A549 (cell line): ENCODE measurements around the gene TM6SF1. TPM values are rescaled to one million over a fixed set of nuclear protein-coding genes. Genes with fewer than 3 reads are reported as not detected.

ENCODE experiments used
- ATAC-seq, 2 experiments: fragments of 200-7000 bp in 1 of 2; fragments of >200 bp in 1 of 2; cut with Nextera tagmentation in 1 of 2; cut with Tn5 transposase in 1 of 2; 3 replicates each; pipeline versions ENCODE4 v1.8.0 to v1.9.1; 2018 to 2020; ENCODE audit warnings: mild to moderate bottlenecking in 1 of 2, moderate library complexity in 1 of 2
- CTCF ChIA-PET: fragments of 300-600 bp; sonication (Branson Sonifier 250); formaldehyde crosslinking; extraction: SDS; loops from one replicate; lab custom pipeline; 2021; ENCODE audit warnings: antibody characterized with exemption, inconsistent platforms; lab: Yijun Ruan, JAX
- POLR2A ChIA-PET: fragments of 350-600 bp; formaldehyde crosslinking; extraction: SDS; loops from one replicate; lab custom pipeline; 2021; ENCODE audit warnings: antibody characterized with exemption, inconsistent platforms; lab: Yijun Ruan, JAX
- DNase-seq, 2 experiments: peaks; one replicate each; pipeline versions ENCODE4 v3.0.0 to v3.0.0-alpha.2; 2011 to 2016; ENCODE audit warnings: low read depth in 1 of 2, low spot score in 1 of 2
- FAIRE-seq: peaks from 2 replicates; lab custom pipeline; 2011; peaks lifted over from hg19 to GRCh38; lab: Jason Lieb, UNC
- H3K27ac ChIP-seq, 2 experiments: fragments of >200 bp; sonication (Bioruptor Twin); formaldehyde crosslinking; 3 replicates each; pipeline ENCODE4 v1.5.1; 2016 to 2017
- H3K4me1 ChIP-seq: fragments of >200 bp; sonication (Bioruptor Twin); formaldehyde crosslinking; 3 replicates; pipeline ENCODE4 v1.6.1; 2016
- H3K4me2 ChIP-seq: fragments of >200 bp; sonication (Bioruptor Twin); formaldehyde crosslinking; 3 replicates; pipeline ENCODE4 v1.6.1; 2016
- H3K4me3 ChIP-seq: fragments of >200 bp; sonication (Bioruptor Twin); formaldehyde crosslinking; 3 replicates; pipeline ENCODE4 v1.5.1; 2016
- H3K9me3 ChIP-seq: fragments of >200 bp; sonication (Bioruptor Twin); formaldehyde crosslinking; 3 replicates; pipeline ENCODE4 v1.6.1; 2016
- BCL3 ChIP-seq: fragments of >200 bp; sonication (Bioruptor Twin); formaldehyde crosslinking; IDR thresholded peaks from 3 replicates; pipeline ENCODE4 v1.6.1; 2016
- CEBPB ChIP-seq, 2 experiments: fragments of >200 bp in 1 of 2; sonication (Bioruptor Twin) in 1 of 2; formaldehyde crosslinking in 1 of 2; IDR thresholded peaks; 2 replicates each; pipeline ENCODE4 v1.6.1; 2012 to 2016
- CTCF ChIP-seq: fragments of >200 bp; sonication (Bioruptor Twin); formaldehyde crosslinking; IDR thresholded peaks from 3 replicates; pipeline ENCODE4 v1.5.1; 2016
- E2F6 ChIP-seq: IDR thresholded peaks from 2 replicates; pipeline ENCODE4 v1.6.1; 2012; ENCODE audit warnings: low read depth, borderline replicate concordance
- HDAC2 ChIP-seq: fragments of 200-600 bp; sonication (generic); IDR thresholded peaks from 2 replicates; pipeline ENCODE4 v1.6.1; 2016
- HMGXB4 ChIP-seq: fragments of 250-450 bp; sonication (Bioruptor Pico); IDR thresholded peaks from 2 replicates; pipeline ENCODE4 v1.5.0; 2021; ENCODE audit warnings: mild to moderate bottlenecking, moderate library complexity, borderline replicate concordance
- HOXA7 ChIP-seq: fragments of 250-450 bp; sonication (Bioruptor Pico); IDR thresholded peaks from 2 replicates; pipeline ENCODE4 v1.5.0; 2020; ENCODE audit warnings: mild to moderate bottlenecking, moderate library complexity
- KDM1A ChIP-seq: fragments of 200-600 bp; sonication (generic); IDR thresholded peaks from 2 replicates; pipeline ENCODE4 v1.6.1; 2016; ENCODE audit warnings: low read depth, mild to moderate bottlenecking
- KDM5A ChIP-seq: fragments of 200-600 bp; sonication (generic); IDR thresholded peaks from 2 replicates; pipeline ENCODE4 v1.6.1; 2016; ENCODE audit warnings: antibody characterized with exemption, mild to moderate bottlenecking
- NFE2L2 ChIP-seq: fragments of 150-350 bp; conservative IDR thresholded peaks from 2 replicates; pipeline ENCODE4 v1.6.1; 2014; ENCODE audit warnings: low read length
- RFX5 ChIP-seq: fragments of 450-650 bp; IDR thresholded peaks from 2 replicates; pipeline ENCODE4 v1.7.1; 2014; ENCODE audit warnings: antibody characterized with exemption, mild to moderate bottlenecking, moderate library complexity
- ZNF302 ChIP-seq: fragments of 250-450 bp; sonication (Bioruptor Pico); IDR thresholded peaks from 2 replicates; pipeline ENCODE4 v1.9.0; 2021; ENCODE audit warnings: inconsistent platforms, mild to moderate bottlenecking, moderate library complexity
- ZSCAN20 ChIP-seq: fragments of 250-450 bp; sonication (Bioruptor Pico); IDR thresholded peaks from 2 replicates; pipeline ENCODE4 v1.8.0; 2022; ENCODE audit warnings: mild to moderate bottlenecking, moderate library complexity
- whole genome bisulfite sequencing: methylation state at CpG from one replicate; pipeline ENCODE4 v1.1.6; 2017; ENCODE audit errors: missing lambda C conversion rate; 5-methylcytosine and 5-hydroxymethylcytosine counted together
- polyA plus RNA-seq, 4 experiments: library from polyadenylated mRNA; depleted of rRNA in 3 of 4; stranded (reverse); fragments of >200 nt; fragmentation: RNase III in 1 of 4; extraction: RNeasy Plus Mini Kit Qiagen cat#74134 plus additional on column Dnase treatment in 1 of 4; gene quantifications; 2 replicates in 3 of 4; 3 replicates in 1 of 4; pipeline ENCODE4 v1.2.3, GENCODE V29; 2011 to 2017

Gene TM6SF1
- polyA plus RNA-seq, 2 of the 4 experiments (the other 2 are of a cell fraction), result 1.1 TPM; not detected in 1

GRCh38 chr15:83111149-83111548, 3.7 kb downstream of the TM6SF1 start (continued):
- TF ChIP-seq BCL3, result no peak
- TF ChIP-seq, all 56 proteins: peak for 0

- FAIRE-seq (no peak), ATAC-seq (no peak), DNase-seq (no peak)
- no peak for TF ChIP-seq NFE2L2
- TF ChIP-seq E2F6, result no peak
- TF ChIP-seq RFX5, result no peak
- TF ChIP-seq HMGXB4 (CRISPR knock-in tag), result no peak
- TF ChIP-seq KDM1A, result no peak
- TF ChIP-seq CEBPB (IDR thresholded peaks at IDR 0.05), result no peak
- TF ChIP-seq KDM5A, result no peak
- no peak for TF ChIP-seq HOXA7 (CRISPR knock-in tag)
- no peak for TF ChIP-seq HDAC2
- no peak for TF ChIP-seq CTCF
- WGBS, result 64% methylated on average over 8 of the region's 8 CpGs
- Histone ChIP-seq H3K27ac (no peak overlapping the region), H3K4me1 (peaks cover 9% of the 10 kb centered on the region; the same call in 1 of the 3 replicates), H3K4me3 (no peak overlapping the region), H3K9me3 (no peaks in the 10 kb centered on the region), H3K4me2 (no peak overlapping the region)
- ChIA-PET CTCF (interaction anchor here (1.4 kb wide), 1 partner anchor 16 kb away, joined by 3 read pairs; no protein-coding TSS in a partner anchor), POLR2A (no interaction called here)
Measured at GRCh38 chr15:83112233-83112955, 4.9 kb downstream of the TM6SF1 start.

- ChIA-PET CTCF (interaction anchor here (1.4 kb wide), 1 partner anchor 16 kb away, joined by 3 read pairs; no protein-coding TSS in a partner anchor), POLR2A (no interaction called here)
- ATAC-seq (no peak), FAIRE-seq (no peak), DNase-seq (no peak)
- WGBS, result 40% methylated on average over 3 of the region's 3 CpGs
- no peak for TF ChIP-seq ZNF302 (CRISPR knock-in tag)
- no peak for TF ChIP-seq ZSCAN20 (CRISPR knock-in tag)
- Histone ChIP-seq H3K4me2 (no peak overlapping the region), H3K27ac (no peak overlapping the region), H3K4me1 (peaks cover 5% of the 10 kb centered on the region; the same call in 1 of the 3 replicates), H3K4me3 (no peak overlapping the region), H3K9me3 (no peaks in the 10 kb centered on the region)
Measured at GRCh38 chr15:83112956-83113299, 5.5 kb downstream of the TM6SF1 start.
